IMR-90 (cell line): ENCODE results near the gene CALHM1. TPM values are rescaled to one million over a fixed set of nuclear protein-coding genes. Genes with fewer than 3 reads are reported as not detected.

ENCODE experiments used
- ATAC-seq: fragments of 200-7000 bp; cut with Tn5 transposase; 2 replicates; pipeline ENCODE4 v1.9.1; 2020; ENCODE audit warnings: low read depth, mild to moderate bottlenecking, moderate library complexity
- BruUV-seq: library from RNA; stranded (reverse); fragments of 400-500 nt; replicated peaks from 2 replicates; lab custom pipeline; 2021; lab: Mats Ljungman, UMichigan
- CTCF ChIA-PET: fragments of 300-600 bp; formaldehyde crosslinking; extraction: SDS; loops from one replicate; lab custom pipeline; 2021; ENCODE audit warnings: antibody characterized with exemption; lab: Yijun Ruan, JAX
- POLR2A ChIA-PET: fragments of 300-600 bp; sonication (Branson Sonifier 250); formaldehyde crosslinking; loops from one replicate; lab custom pipeline; 2022; ENCODE audit warnings: antibody characterized with exemption; ENCODE audit not compliant: unreplicated experiment; lab: Charles Lee
- DNase-seq: peaks from one replicate; pipeline ENCODE4 v3.0.0; 2013
- H2AFZ ChIP-seq: replicated peaks from 2 replicates; pipeline ENCODE3; 2013; ENCODE audit warnings: low read length, mild to moderate bottlenecking; ENCODE audit not compliant: poor library complexity
- H2AK5ac ChIP-seq: 2 replicates; pipeline ENCODE4 v1.6.1; 2013; ENCODE audit warnings: low read depth, low read length, inconsistent platforms
- H2AK9ac ChIP-seq: replicated peaks from 2 replicates; pipeline ENCODE3; 2013; ENCODE audit warnings: mild to moderate bottlenecking, low read depth, low read length, moderate library complexity; ENCODE audit not compliant: poor library complexity
- H2BK120ac ChIP-seq: 2 replicates; pipeline ENCODE4 v1.6.1; 2013; ENCODE audit warnings: low read depth, low read length, inconsistent platforms
- H2BK15ac ChIP-seq: 3 replicates; pipeline ENCODE4 v1.6.1; 2013; ENCODE audit warnings: low read depth, low read length, inconsistent platforms
- H2BK20ac ChIP-seq: 2 replicates; pipeline ENCODE4 v1.6.1; 2013; ENCODE audit warnings: low read depth, mild to moderate bottlenecking, inconsistent platforms, low read length, moderate library complexity
- H2BK5ac ChIP-seq: 2 replicates; pipeline ENCODE4 v1.6.1; 2013; ENCODE audit warnings: mild to moderate bottlenecking, low read depth, low read length, inconsistent platforms; ENCODE audit not compliant: poor library complexity, severe bottlenecking
- H3K14ac ChIP-seq: replicated peaks from 2 replicates; pipeline ENCODE4 v1.6.1; 2013; ENCODE audit warnings: low read depth, low read length, inconsistent platforms
- H3K18ac ChIP-seq: 2 replicates; pipeline ENCODE4 v1.6.1; 2013; ENCODE audit warnings: low read depth, low read length, control low read depth
- H3K23ac ChIP-seq: 2 replicates; pipeline ENCODE4 v1.6.1; 2013; ENCODE audit warnings: low read depth, low read length, inconsistent platforms
- H3K27ac ChIP-seq: 2 replicates; pipeline ENCODE4 v1.5.1; 2013; ENCODE audit warnings: mild to moderate bottlenecking, control low read depth, low read length; ENCODE audit not compliant: insufficient read depth
- H3K27me3 ChIP-seq: 2 replicates; pipeline ENCODE4 v1.6.1; 2013; ENCODE audit warnings: low read length; ENCODE audit not compliant: control insufficient read depth, insufficient read depth
- H3K36me3 ChIP-seq: 2 replicates; pipeline ENCODE4 v1.6.1; 2013; ENCODE audit warnings: low read length, mixed read lengths; ENCODE audit not compliant: control insufficient read depth, insufficient read depth
- H3K4ac ChIP-seq: 2 replicates; pipeline ENCODE4 v1.6.1; 2013; ENCODE audit warnings: low read depth, low read length, inconsistent platforms
- H3K4me1 ChIP-seq: 2 replicates; pipeline ENCODE4 v1.6.1; 2013; ENCODE audit warnings: low read length, mixed read lengths; ENCODE audit not compliant: control insufficient read depth, insufficient read depth
- H3K4me2 ChIP-seq: 2 replicates; pipeline ENCODE4 v1.6.1; 2013; ENCODE audit warnings: low read depth, mild to moderate bottlenecking, control low read depth, low read length, moderate library complexity
- H3K4me3 ChIP-seq: 2 replicates; pipeline ENCODE4 v1.5.1; 2013; ENCODE audit warnings: low read depth, mild to moderate bottlenecking, control low read depth, low read length, moderate library complexity; ENCODE audit not compliant: insufficient read depth
- H3K56ac ChIP-seq: 2 replicates; pipeline ENCODE4 v1.6.1; 2013; ENCODE audit warnings: low read length, inconsistent platforms; ENCODE audit not compliant: insufficient read depth; ENCODE audit errors: extremely low read depth
- H3K79me1 ChIP-seq, 2 experiments: 2 replicates each; pipeline ENCODE4 v1.6.1; 2013; ENCODE audit warnings: low read length in 2 of 2, inconsistent platforms in 1 of 2, low read depth in 1 of 2
- H3K9ac ChIP-seq: 2 replicates; pipeline ENCODE4 v1.6.1; 2013; ENCODE audit warnings: low read depth, low read length, control low read depth
- H3K9me1 ChIP-seq: 2 replicates; pipeline ENCODE4 v1.6.1; 2013; ENCODE audit warnings: low read length, inconsistent platforms; ENCODE audit not compliant: insufficient read depth
- H3K9me3 ChIP-seq: 2 replicates; pipeline ENCODE4 v1.6.1; 2013; ENCODE audit warnings: low read length; ENCODE audit not compliant: control insufficient read depth, insufficient read depth
- H4K20me1 ChIP-seq: 2 replicates; pipeline ENCODE4 v1.6.1; 2013; ENCODE audit warnings: low read length, inconsistent platforms; ENCODE audit not compliant: insufficient read depth
- H4K5ac ChIP-seq: 2 replicates; pipeline ENCODE4 v1.6.1; 2013; ENCODE audit warnings: mild to moderate bottlenecking, low read depth, low read length, control low read depth
- H4K8ac ChIP-seq, 2 experiments: 2 replicates each; pipeline ENCODE4 v1.6.1; 2013; ENCODE audit warnings: low read depth in 2 of 2, low read length in 2 of 2, control low read depth in 1 of 2, inconsistent platforms in 1 of 2
- H4K91ac ChIP-seq: 2 replicates; pipeline ENCODE4 v1.6.1; 2013; ENCODE audit warnings: low read depth, low read length, inconsistent platforms; ENCODE audit not compliant: insufficient read depth
- BHLHE40 ChIP-seq: fragments of 150-350 bp; IDR thresholded peaks from 2 replicates; pipeline ENCODE4 v1.6.1; 2016; ENCODE audit warnings: mild to moderate bottlenecking, low read depth, low read length
- CEBPB ChIP-seq: IDR thresholded peaks from 2 replicates; pipeline ENCODE4 v1.6.1; 2012; ENCODE audit warnings: low read depth, low read length, improper control_type of control experiment
- CHD1 ChIP-seq: IDR thresholded peaks from 2 replicates; pipeline ENCODE4 v1.6.1; 2012; ENCODE audit warnings: low read depth, low read length, improper control_type of control experiment
- FOS ChIP-seq: fragments of 150-350 bp; IDR thresholded peaks from 2 replicates; pipeline ENCODE4 v1.6.1; 2016; ENCODE audit warnings: low read depth, low read length
- MAFK ChIP-seq: IDR thresholded peaks from 2 replicates; pipeline ENCODE4 v1.6.1; 2012; ENCODE audit warnings: low read depth, low read length, improper control_type of control experiment
- MAZ ChIP-seq: IDR thresholded peaks from 2 replicates; pipeline ENCODE4 v1.6.1; 2012; ENCODE audit warnings: low read depth, mild to moderate bottlenecking, low read length, improper control_type of control experiment, moderate library complexity, borderline replicate concordance
- MXI1 ChIP-seq: IDR thresholded peaks from 2 replicates; pipeline ENCODE4 v1.6.1; 2012; ENCODE audit warnings: low read depth, mild to moderate bottlenecking, low read length, moderate library complexity, borderline replicate concordance
- NFE2L2 ChIP-seq: fragments of 150-350 bp; IDR thresholded peaks from 2 replicates; pipeline ENCODE4 v1.6.1; 2016; ENCODE audit warnings: low read depth, mild to moderate bottlenecking, low read length
- POLR2A ChIP-seq: IDR thresholded peaks from 2 replicates; pipeline ENCODE4 v1.6.1; 2012; ENCODE audit warnings: mild to moderate bottlenecking, low read depth, low read length
- RAD21 ChIP-seq: IDR thresholded peaks from 2 replicates; pipeline ENCODE4 v1.6.1; 2012; ENCODE audit warnings: low read length, improper control_type of control experiment
- RCOR1 ChIP-seq: IDR thresholded peaks from 2 replicates; pipeline ENCODE4 v1.6.1; 2012; ENCODE audit warnings: mild to moderate bottlenecking, low read length, improper control_type of control experiment; ENCODE audit not compliant: insufficient replicate concordance
- RFX5 ChIP-seq: IDR thresholded peaks from 2 replicates; pipeline ENCODE4 v1.8.0; 2012; ENCODE audit warnings: low read depth, mild to moderate bottlenecking, low read length, moderate library complexity
- SMC3 ChIP-seq: fragments of 150-350 bp; IDR thresholded peaks from 2 replicates; pipeline ENCODE4 v1.6.1; 2016; ENCODE audit warnings: low read depth, mild to moderate bottlenecking, antibody characterized with exemption, low read length, moderate library complexity
- WGBS, 2 experiments: methylation state at CpG; one replicate each; pipeline versions ENCODE4 v1.1.5 to v1.1.7; 2013; ENCODE audit warnings: missing lambda C conversion rate in 2 of 2; ENCODE audit not compliant: insufficient read length in 1 of 2; ENCODE audit errors: extremely low coverage in 2 of 2; 5-methylcytosine and 5-hydroxymethylcytosine counted together
- dilution Hi-C: fragments of 300-500 bp; cut with HindIII; formaldehyde crosslinking; loops from one replicate; pipeline ENCODE4 v1.14.3; 2018; ENCODE audit warnings: low sequenced_read_pairs; ENCODE audit not compliant: unreplicated experiment
- in situ Hi-C: fragments of 300-500 bp; cut with MboI; formaldehyde crosslinking; loops from 3 replicates; pipeline ENCODE4 v1.14.3; 2019; ENCODE audit warnings: low sequenced_read_pairs, inconsistent platforms, mixed read lengths
- intact Hi-C: fragments of 100-400 bp; cut with micrococcal nuclease; formaldehyde crosslinking; loops from 2 replicates; pipeline ENCODE4 v1.10.0; 2022
- polyA plus RNA-seq, 3 experiments: library from polyadenylated mRNA; depleted of rRNA; stranded (reverse); fragments of >200 nt; gene quantifications; 2 replicates each; pipeline ENCODE4 v1.2.3, GENCODE V29; 2012; ENCODE audit warnings: low replicate concordance in 1 of 3
- total RNA-seq: library from RNA; depleted of rRNA; stranded (reverse); fragments of >200 nt; gene quantifications from 2 replicates; pipeline ENCODE4 v1.2.3, GENCODE V29; 2012
- TF ChIP-seq, protein P1 (sequence below): fragments of 150-350 bp; IDR thresholded peaks from 2 replicates; pipeline ENCODE4 v1.6.1; 2016; ENCODE audit warnings: low read depth, mild to moderate bottlenecking, low read length, moderate library complexity, borderline replicate concordance
- TF ChIP-seq, protein P2 (sequence below): conservative IDR thresholded peaks from 2 replicates; pipeline ENCODE4 v1.5.1; 2012; ENCODE audit warnings: mild to moderate bottlenecking, low read depth, low read length, improper control_type of control experiment
- TF ChIP-seq, protein P3 (sequence below): fragments of 150-350 bp; IDR thresholded peaks from 2 replicates; pipeline ENCODE4 v1.6.1; 2017; ENCODE audit warnings: mild to moderate bottlenecking, antibody characterized with exemption, low read length, low read depth

CALHM1 gene
- total and polyA plus RNA-seq, 2 of the 4 experiments (the other 2 are of a cell fraction), result not detected

DNA sequence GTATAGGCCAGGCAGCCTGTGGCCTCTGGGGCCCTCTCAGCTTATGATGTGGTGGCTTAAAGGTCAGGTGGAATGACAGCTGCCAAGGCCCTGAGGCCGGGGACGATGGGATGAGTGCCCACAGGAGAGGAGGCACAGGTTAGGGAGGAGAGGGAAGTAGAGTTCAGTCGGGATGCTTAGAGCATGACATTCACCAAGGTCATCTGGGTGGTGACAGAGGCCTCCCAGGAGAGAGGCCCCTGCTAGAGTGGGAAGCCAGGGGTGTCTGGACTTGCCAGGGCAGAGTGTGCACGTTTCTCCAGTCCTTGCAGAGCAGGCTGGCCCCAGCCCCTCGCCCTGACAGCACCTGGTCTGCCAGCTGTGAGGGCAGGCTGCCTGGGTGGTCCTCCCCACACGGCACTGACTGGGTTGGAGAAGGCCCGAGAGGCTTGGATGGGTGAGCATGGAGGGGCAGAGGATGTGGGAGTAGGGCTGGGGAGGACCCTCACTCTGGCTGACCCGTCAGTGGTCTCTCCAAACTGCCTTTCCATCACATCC, 1.5 kb downstream of the CALHM1 start:
- WGBS, 2 experiments, result 20% methylated on average over 1 of the region's 8 CpGs; no CpG with 5 or more reads in 1 of the 2 experiments
- H3K56ac ChIP-seq, result no peak overlapping the region
- TF ChIP-seq, protein P1, sequence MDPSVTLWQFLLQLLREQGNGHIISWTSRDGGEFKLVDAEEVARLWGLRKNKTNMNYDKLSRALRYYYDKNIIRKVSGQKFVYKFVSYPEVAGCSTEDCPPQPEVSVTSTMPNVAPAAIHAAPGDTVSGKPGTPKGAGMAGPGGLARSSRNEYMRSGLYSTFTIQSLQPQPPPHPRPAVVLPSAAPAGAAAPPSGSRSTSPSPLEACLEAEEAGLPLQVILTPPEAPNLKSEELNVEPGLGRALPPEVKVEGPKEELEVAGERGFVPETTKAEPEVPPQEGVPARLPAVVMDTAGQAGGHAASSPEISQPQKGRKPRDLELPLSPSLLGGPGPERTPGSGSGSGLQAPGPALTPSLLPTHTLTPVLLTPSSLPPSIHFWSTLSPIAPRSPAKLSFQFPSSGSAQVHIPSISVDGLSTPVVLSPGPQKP, result no peak
- TF ChIP-seq, protein P2, sequence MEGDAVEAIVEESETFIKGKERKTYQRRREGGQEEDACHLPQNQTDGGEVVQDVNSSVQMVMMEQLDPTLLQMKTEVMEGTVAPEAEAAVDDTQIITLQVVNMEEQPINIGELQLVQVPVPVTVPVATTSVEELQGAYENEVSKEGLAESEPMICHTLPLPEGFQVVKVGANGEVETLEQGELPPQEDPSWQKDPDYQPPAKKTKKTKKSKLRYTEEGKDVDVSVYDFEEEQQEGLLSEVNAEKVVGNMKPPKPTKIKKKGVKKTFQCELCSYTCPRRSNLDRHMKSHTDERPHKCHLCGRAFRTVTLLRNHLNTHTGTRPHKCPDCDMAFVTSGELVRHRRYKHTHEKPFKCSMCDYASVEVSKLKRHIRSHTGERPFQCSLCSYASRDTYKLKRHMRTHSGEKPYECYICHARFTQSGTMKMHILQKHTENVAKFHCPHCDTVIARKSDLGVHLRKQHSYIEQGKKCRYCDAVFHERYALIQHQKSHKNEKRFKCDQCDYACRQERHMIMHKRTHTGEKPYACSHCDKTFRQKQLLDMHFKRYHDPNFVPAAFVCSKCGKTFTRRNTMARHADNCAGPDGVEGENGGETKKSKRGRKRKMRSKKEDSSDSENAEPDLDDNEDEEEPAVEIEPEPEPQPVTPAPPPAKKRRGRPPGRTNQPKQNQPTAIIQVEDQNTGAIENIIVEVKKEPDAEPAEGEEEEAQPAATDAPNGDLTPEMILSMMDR, result no peak
- TF ChIP-seq MAZ, result no peak
- TF ChIP-seq CEBPB, result no peak
- TF ChIP-seq FOS, result no peak
- TF ChIP-seq MAFK, result no peak
- no peak for TF ChIP-seq RFX5
- TF ChIP-seq SMC3, result no peak
- no peak for TF ChIP-seq MXI1
- TF ChIP-seq RCOR1, result no peak
- TF ChIP-seq NFE2L2, result no peak
- no peak for TF ChIP-seq POLR2A
- no peak for TF ChIP-seq BHLHE40
- TF ChIP-seq, protein P3, sequence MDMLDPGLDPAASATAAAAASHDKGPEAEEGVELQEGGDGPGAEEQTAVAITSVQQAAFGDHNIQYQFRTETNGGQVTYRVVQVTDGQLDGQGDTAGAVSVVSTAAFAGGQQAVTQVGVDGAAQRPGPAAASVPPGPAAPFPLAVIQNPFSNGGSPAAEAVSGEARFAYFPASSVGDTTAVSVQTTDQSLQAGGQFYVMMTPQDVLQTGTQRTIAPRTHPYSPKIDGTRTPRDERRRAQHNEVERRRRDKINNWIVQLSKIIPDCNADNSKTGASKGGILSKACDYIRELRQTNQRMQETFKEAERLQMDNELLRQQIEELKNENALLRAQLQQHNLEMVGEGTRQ, result no peak
- TF ChIP-seq RAD21, result no peak
- no peak for TF ChIP-seq CHD1
- H4K8ac ChIP-seq, result no peak overlapping the region
- no peak overlapping the region for H2BK120ac ChIP-seq
- ATAC-seq, result no peak
- no TSS peak for BruUV-seq
- no peaks in the 10 kb centered on the region for H3K36me3 ChIP-seq
- dilution Hi-C loops, result no loop called here
- peaks cover 14% of the 10 kb centered on the region for H3K27me3 ChIP-seq
- H3K4me1 ChIP-seq, result peaks cover 6% of the 10 kb centered on the region; the same call in 1 of the 2 replicates
- no peak overlapping the region for H3K4me2 ChIP-seq
- H3K79me1 ChIP-seq, result no peaks in the 10 kb centered on the region
- no peaks in the 10 kb centered on the region for H3K9me1 ChIP-seq
- H3K9me3 ChIP-seq, result no peaks in the 10 kb centered on the region
- no peak overlapping the region for H3K14ac ChIP-seq
- H2AK9ac ChIP-seq, result no peak overlapping the region
- no peak overlapping the region; the same call in 1 of the 2 replicates for H3K23ac ChIP-seq
- no peak overlapping the region for H3K4me3 ChIP-seq
- H2AFZ ChIP-seq, result no peak overlapping the region
- no peak for DNase-seq
- in situ Hi-C loops, result no loop called here
- no peak overlapping the region for H3K18ac ChIP-seq
- no peak overlapping the region for H2BK5ac ChIP-seq
- no peak overlapping the region for H2AK5ac ChIP-seq
- ChIA-PET CTCF (no interaction called here), POLR2A (no interaction called here)
- H3K27ac ChIP-seq, result no peak overlapping the region
- no peak overlapping the region for H3K4ac ChIP-seq
- no peak overlapping the region for H3K9ac ChIP-seq
- intact Hi-C loops, result no loop called here
- no peak overlapping the region for H2BK20ac ChIP-seq
- no peak overlapping the region for H4K91ac ChIP-seq
- no peak overlapping the region for H2BK15ac ChIP-seq
- no peak overlapping the region for H4K5ac ChIP-seq
- H4K20me1 ChIP-seq, result no peaks in the 10 kb centered on the region
